ENCODE data around the gene MAP4K5. TPM values are rescaled to one million over a fixed set of nuclear protein-coding genes. Genes with fewer than 3 reads are reported as not detected.

The MAP4K5 gene
- total and polyA plus RNA-seq, 2 of the 13 experiments (the other 11 are each of a cell fraction or from before 2014, with no cell fraction given): 12.7 to 23.9 TPM

GRCh38 chr14:50521912-50522341, 10.4 kb downstream of the MAP4K5 start:
- Histone ChIP-seq H3K9me3 (ENCODE audit: low read length) (no peaks in the 10 kb centered on the region), H4K20me1 (ENCODE audit: insufficient read depth, low read length) (peaks cover 10% of the 10 kb centered on the region; the same call in 1 of the 2 replicates), H3K27ac (ENCODE audit: extremely low read length, insufficient read depth, low read length) (no peak overlapping the region), H3K36me3 (replicated peaks in 1 of 2; ENCODE audit: control insufficient read depth in 1 of 2, insufficient read depth in 2 of 2, low read length in 2 of 2) (peaks cover 0 to 4% of the 10 kb centered on the region in 2 experiments; a peak in 2 of 5 replicates), H3K4me2 (ENCODE audit: low read depth, low read length) (no peak overlapping the region), H3K4me3 (replicated peaks in 1 of 3; ENCODE audit: insufficient read depth in 1 of 3, low read depth in 2 of 3, low read length in 3 of 3) (no peak overlapping the region), H3K27me3 (ENCODE audit: control insufficient read depth in 1 of 2, insufficient read depth in 2 of 2, low read length in 2 of 2) (no peaks in the 10 kb centered on the region), H3K4me1 (ENCODE audit: insufficient read depth, low read length) (peaks cover 33% of the 10 kb centered on the region), H3K79me2 (ENCODE audit: insufficient read depth, low read length) (peaks cover 87% of the 10 kb centered on the region), H2AFZ (ENCODE audit: low read length) (no peak overlapping the region), H3K9ac (ENCODE audit: insufficient read depth, low read depth, low read length) (no peak overlapping the region)
- POLR2A ChIA-PET: interaction anchor here (0.6 kb wide), 1 partner anchor 210 kb away, joined by 3 read pairs; the partner anchor contains the start of genes DMAC2L and L2HGDH
- CTCF ChIA-PET (ENCODE audit: low intra/inter-chr PET ratio, low total read pairs): no interaction called here
- ATAC-seq: peak; percentile 75
- BruUV-seq (replicated peaks): no TSS peak
- DNase-seq (ENCODE audit: low spot score): peak; percentile 70
- intact Hi-C loops (cut with micrococcal nuclease; ENCODE audit: unreplicated experiment) (no loop called here), in situ Hi-C loops (cut with HindIII; ENCODE audit: extremely low pct_ligation_motif_present, low pct_unique_long_range_greater_than_20kb) (no loop called here)
- FAIRE-seq: no peak
- TF ChIP-seq TFAP4 (IDR thresholded peaks at IDR 0.05; ENCODE audit: borderline replicate concordance, low read depth) (peak; percentile 47; the same call in 1 of the 2 replicates), FOXA3 (CRISPR knock-in tag; IDR thresholded peaks at IDR 0.05) (peak; percentile 77), ZNF615 (CRISPR knock-in tag; IDR thresholded peaks at IDR 0.05; ENCODE audit: borderline replicate concordance) (no peak), TCF7 (IDR thresholded peaks at IDR 0.05; ENCODE audit: low read depth) (peak; percentile 61), NAIF1 (CRISPR knock-in tag; IDR thresholded peaks at IDR 0.05; ENCODE audit: borderline replicate concordance) (no peak), FOXA1 (IDR thresholded peaks at IDR 0.05) (peak; percentile 20; the same call in 1 of the 2 replicates), FOXA1 (CRISPR knock-in tag; IDR thresholded peaks at IDR 0.05) (peak; percentile 81), ZNF282 (IDR thresholded peaks at IDR 0.05; ENCODE audit: partially characterized antibody) (no peak), TCF7L2 (IDR thresholded peaks at IDR 0.05; ENCODE audit: low read depth, low read length) (0 out of 2 replicates have a peak, but pooled peaks have one; percentile 29), HMG20A (CRISPR knock-in tag; IDR thresholded peaks at IDR 0.05; ENCODE audit: borderline replicate concordance) (0 out of 2 replicates have a peak, but pooled peaks have one; percentile 15), SOX13 (IDR thresholded peaks at IDR 0.05) (no peak), SOX13 (CRISPR knock-in tag; conservative IDR thresholded peaks at IDR 0.05 in 1 of 2, IDR thresholded peaks at IDR 0.05 in 1 of 2) (peak in 1 of 2 experiments; percentile 43; a peak in 1 of 4 replicates), ARID3A (IDR thresholded peaks at IDR 0.05; ENCODE audit: low read depth, low read length) (peak; percentile 67), ARID5B (CRISPR knock-in tag; IDR thresholded peaks at IDR 0.05) (peak; percentile 30; the same call in 1 of the 2 replicates)
- 86% methylated on average over 1 of the region's 1 CpG for WGBS (ENCODE audit: low lambda C conversion rate)
